ENCODE data around the gene EFCAB11.

Gene EFCAB11

DNA sequence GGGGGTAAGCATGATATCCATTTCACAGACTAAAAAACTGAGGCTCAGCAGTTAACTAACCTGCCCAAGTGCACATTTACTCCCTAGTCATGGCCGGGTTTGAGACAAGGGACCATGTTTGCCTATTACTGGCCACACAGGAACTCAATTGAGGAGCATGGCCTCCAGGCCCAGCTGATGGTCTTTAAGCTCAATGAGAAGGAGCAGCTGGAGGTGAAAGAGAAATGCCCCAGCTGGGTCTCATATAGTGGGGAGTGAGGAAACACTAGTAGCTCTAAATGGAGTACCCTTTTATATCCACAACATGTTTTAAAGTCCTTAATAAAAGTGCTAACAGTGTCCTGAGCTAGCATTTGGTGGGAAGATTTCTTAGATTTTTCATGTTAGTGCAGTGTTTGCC is 2.8 kb upstream of the EFCAB11 start:
- DNase-seq (ENCODE audit: low read depth in 4 of 4, low spot score in 1 of 4): no peak

- no peak for DNase-seq (ENCODE audit: low read depth in 4 of 4, low spot score in 1 of 4)
These were observed 2.1 kb upstream of the EFCAB11 start for GRCh38 chr14:89956661-89957009.

DNA sequence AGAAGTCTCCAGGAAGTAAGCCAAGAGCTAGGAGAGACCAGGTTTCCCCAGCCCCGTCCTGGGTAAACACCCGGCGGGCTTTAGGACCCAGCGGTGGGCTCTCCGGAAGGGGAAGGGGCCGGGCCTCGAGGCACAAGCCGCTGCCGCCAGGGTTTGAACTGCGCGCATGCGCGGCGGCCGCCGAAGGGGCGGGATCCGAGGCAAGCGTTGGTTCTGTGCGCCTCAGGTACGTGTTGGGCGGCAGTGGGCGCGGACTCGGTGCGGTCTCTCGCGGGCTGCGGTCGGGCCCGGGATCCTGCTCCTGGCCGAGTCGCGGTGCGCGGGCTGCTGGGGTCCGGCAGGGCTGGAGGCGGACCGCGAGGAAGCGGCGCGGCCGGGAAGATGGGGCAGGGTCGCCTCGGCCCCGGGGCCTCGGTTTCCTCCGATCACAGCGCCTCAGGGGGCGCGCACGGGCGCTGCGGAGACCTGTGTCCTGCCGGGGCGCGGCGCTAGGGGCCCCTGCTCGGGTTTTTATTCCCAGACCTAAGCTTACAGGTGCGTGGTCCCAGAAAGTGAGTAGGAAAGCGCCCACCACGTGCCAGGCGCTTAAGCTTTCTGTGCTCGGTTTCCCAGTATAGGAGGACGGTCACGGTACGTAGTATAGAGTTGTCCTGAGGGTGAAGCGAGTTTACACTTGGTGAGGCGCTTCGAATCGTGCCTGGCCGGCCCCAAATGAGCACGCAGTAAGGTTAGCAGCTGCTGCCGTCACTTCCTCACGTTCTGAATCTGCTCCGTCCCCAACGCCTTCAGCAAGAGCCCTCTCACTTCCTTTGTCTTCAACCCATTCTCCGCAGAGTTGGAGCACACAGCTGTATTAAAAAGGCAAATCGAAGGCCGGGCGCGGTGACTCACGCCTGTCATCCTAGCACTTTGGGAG is 1.5 kb upstream of the EFCAB11 start, which contains the start of gene TDP1:
TSS of gene TDP1 (plus strand) at position 183 of the 916 bp plus-strand sequence. CDS start 7,188 bp downstream, outside the sequence.
- DNase-seq (ENCODE audit: low read depth in 4 of 4, low spot score in 1 of 4): peak; percentile 90 to 96 (median 92)

DNA sequence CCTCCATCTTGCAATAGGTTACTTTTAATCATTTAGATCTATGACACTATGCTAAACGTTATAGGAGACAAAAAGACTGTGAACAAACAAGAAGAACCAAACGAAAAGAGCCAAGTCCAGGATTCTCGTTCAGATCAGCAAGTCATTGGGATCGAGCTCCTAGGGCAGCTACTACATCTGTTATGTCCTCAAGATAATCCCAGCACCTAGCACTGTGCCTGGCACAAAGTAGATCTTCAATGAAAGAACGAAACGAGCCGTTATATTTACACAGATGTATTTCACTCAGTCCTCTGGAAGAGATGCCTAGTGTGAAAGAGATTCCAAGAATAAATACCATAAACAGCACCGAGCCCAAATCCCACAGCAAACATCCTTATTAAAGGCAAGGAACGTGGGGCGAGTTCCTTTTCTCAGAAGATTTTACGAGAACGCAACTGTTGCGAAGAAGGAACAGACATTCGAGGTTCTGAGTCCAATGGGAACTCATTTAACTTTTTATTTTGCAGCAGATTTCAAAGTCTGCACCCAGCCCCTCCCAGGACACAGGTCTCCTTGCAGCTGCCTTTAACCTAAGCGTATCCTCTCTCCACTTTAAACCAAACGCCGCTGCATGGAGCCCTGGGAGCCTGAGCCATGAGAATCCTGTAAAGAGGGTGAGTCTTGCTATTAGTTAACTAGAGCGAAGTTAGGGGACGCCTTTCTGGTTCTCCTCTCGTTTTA is 653 bp upstream of the EFCAB11 start:
- no peak for DNase-seq (ENCODE audit: low read depth in 4 of 4, low spot score in 1 of 4)

GRCh38 chr14:89953602-89954001 is 928 bp downstream of the EFCAB11 start:
- no peak for DNase-seq (ENCODE audit: low read depth in 4 of 4, low spot score in 1 of 4)

- no peak for DNase-seq (ENCODE audit: low read depth in 4 of 4, low spot score in 1 of 4)
These were observed 2.0 kb downstream of the EFCAB11 start for GRCh38 chr14:89952576-89952975.

DNA sequence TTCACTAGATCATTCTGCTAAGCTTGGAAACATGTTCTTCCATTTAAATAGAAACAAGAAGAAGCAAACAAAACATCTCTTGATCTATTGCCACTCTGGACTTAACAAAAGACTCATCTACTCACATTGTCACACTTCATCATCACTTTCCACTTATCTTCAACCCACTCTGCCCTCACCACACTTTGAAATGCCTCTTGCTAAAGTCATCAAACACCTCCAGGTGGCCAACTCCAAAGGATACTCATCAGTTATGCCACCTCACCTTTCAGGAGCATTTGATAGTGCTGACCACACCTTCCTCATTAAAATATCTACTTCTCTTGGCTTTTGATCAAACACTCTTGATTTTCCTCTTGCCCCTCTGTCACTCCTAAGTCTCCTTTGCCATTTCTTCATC is 7.2 kb downstream of the EFCAB11 start:
- DNase-seq (ENCODE audit: low read depth in 4 of 4, low spot score in 1 of 4): no peak

- no peak for DNase-seq (ENCODE audit: low read depth in 4 of 4, low spot score in 1 of 4)
These were observed 12.6 kb downstream of the EFCAB11 start for GRCh38 chr14:89941830-89942377.

- DNase-seq (ENCODE audit: low read depth in 4 of 4, low spot score in 1 of 4): no peak
These were observed 17.8 kb downstream of the EFCAB11 start for GRCh38 chr14:89936654-89937185.

DNA sequence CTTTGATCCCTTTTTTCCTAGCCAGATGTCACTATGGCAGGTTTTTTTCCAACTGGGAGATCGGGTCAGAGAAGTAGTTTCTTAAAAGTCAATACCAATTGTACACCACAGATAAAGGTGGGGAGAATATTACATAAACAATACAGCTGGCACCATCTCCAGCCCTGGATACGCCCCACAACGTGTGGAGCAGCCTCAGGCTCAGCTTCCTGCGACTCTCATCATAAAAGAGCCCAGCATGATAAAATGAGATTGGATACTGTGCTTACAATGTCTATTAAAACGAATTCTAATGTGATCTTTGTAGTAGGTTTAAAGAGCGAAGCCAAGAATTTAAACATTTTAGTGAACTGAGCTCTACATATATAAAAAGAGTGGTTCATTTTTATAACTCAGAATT is 21.5 kb downstream of the EFCAB11 start:
- DNase-seq (ENCODE audit: low read depth in 4 of 4, low spot score in 1 of 4): no peak

DNA sequence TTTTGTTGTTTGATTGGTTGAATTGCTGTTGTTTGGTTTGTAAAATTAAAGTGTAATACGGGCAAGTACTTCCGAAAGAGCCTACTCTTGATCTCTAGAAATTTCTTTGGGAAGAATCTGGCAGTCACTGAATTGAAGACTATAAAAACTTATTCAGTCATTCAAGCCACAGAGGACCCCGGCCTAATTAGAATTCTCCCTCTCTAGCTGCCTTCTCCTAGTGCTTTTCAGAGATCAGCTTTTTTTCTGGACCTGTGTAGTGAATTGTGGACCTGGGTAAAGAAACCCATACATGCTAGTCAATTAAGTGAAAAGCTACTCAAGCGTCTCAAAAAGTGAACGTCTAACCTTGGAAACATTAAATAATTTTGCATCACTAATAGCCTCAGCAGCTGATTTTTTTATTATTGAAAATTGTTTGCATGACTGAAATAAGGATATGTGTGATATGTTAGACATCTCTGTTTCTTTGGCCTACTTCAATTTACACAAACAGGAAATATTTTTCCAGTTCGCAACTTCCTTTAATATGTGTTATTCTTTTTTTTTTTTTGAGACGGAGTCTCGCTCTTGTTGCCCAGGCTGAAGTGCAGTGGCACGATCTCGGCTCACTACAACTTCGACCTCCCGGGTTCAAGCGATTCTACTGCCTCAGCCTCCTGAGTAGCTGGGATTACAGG is 27.2 kb downstream of the EFCAB11 start:
- DNase-seq (ENCODE audit: low read depth in 4 of 4, low spot score in 1 of 4): no peak

GRCh38 chr14:89926694-89927093 is 27.8 kb downstream of the EFCAB11 start:
- DNase-seq (ENCODE audit: low read depth in 4 of 4, low spot score in 1 of 4): no peak

GRCh38 chr14:89924268-89924667 is 30.3 kb downstream of the EFCAB11 start:
- DNase-seq (ENCODE audit: low read depth in 4 of 4, low spot score in 1 of 4): no peak

GRCh38 chr14:89922031-89922907 is 32.3 kb downstream of the EFCAB11 start:
- DNase-seq (ENCODE audit: low read depth in 4 of 4, low spot score in 1 of 4): no peak

- no peak for DNase-seq (ENCODE audit: low read depth in 4 of 4, low spot score in 1 of 4)
These were observed 33.2 kb downstream of the EFCAB11 start for GRCh38 chr14:89921346-89921745.

DNA sequence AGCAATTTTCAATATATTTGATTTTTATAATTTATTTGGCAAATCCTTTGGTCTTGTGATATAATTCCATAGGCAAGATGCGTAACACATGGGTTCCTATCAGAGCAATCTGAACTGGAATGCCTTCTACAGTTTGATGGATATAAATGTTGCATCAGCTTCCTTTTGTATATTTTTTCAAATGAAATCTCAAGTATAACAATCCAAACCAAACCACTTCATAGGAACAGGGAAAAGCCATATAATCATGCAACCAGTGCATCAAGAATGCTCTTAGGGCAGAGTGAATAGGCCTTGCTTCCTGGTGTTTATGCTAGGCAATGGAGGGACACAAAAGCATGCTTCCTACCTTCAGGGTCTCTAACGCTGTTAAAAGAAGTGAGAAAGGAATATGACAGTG is 34.5 kb downstream of the EFCAB11 start:
- DNase-seq (ENCODE audit: low read depth in 4 of 4, low spot score in 1 of 4): no peak

GRCh38 chr14:89918721-89919120 is 35.8 kb downstream of the EFCAB11 start:
- DNase-seq (ENCODE audit: low read depth in 4 of 4, low spot score in 1 of 4): no peak

- peak; percentile 9 to 46 (median 34) for DNase-seq (ENCODE audit: low read depth in 4 of 4, low spot score in 1 of 4)
These were observed 39.2 kb downstream of the EFCAB11 start for GRCh38 chr14:89915114-89915878.

- DNase-seq (ENCODE audit: low read depth in 4 of 4, low spot score in 1 of 4): no peak
These were observed 41.8 kb downstream of the EFCAB11 start for GRCh38 chr14:89912667-89913211.

Data from stimulated activated CD4-positive, alpha-beta T cell treated with anti-CD3 and anti-CD28 coated beads, Interleukin-1b, Interleukin-23, amount 100 ng/mL, for 24 hours (primary cell).